IMR-90 (cell line): ENCODE measurements around the gene CCSER1. TPM values are rescaled to one million over a fixed set of nuclear protein-coding genes. Genes with fewer than 3 reads are reported as not detected.

Source experiments
- ATAC-seq: fragments of 200-7000 bp; cut with Tn5 transposase; 2 replicates; pipeline ENCODE4 v1.9.1; 2020; ENCODE audit warnings: low read depth, mild to moderate bottlenecking, moderate library complexity
- BruUV-seq: library from RNA; stranded (reverse); fragments of 400-500 nt; replicated peaks from 2 replicates; lab custom pipeline; 2021; lab: Mats Ljungman, UMichigan
- CTCF ChIA-PET: fragments of 300-600 bp; formaldehyde crosslinking; extraction: SDS; loops from one replicate; lab custom pipeline; 2021; ENCODE audit warnings: antibody characterized with exemption; lab: Yijun Ruan, JAX
- POLR2A ChIA-PET: fragments of 300-600 bp; sonication (Branson Sonifier 250); formaldehyde crosslinking; loops from one replicate; lab custom pipeline; 2022; ENCODE audit warnings: antibody characterized with exemption; ENCODE audit not compliant: unreplicated experiment; lab: Charles Lee
- DNase-seq: peaks from one replicate; pipeline ENCODE4 v3.0.0; 2013
- H2AFZ ChIP-seq: replicated peaks from 2 replicates; pipeline ENCODE3; 2013; ENCODE audit warnings: low read length, mild to moderate bottlenecking; ENCODE audit not compliant: poor library complexity
- H2AK5ac ChIP-seq: 2 replicates; pipeline ENCODE4 v1.6.1; 2013; ENCODE audit warnings: low read depth, low read length, inconsistent platforms
- H2AK9ac ChIP-seq: replicated peaks from 2 replicates; pipeline ENCODE3; 2013; ENCODE audit warnings: mild to moderate bottlenecking, low read depth, low read length, moderate library complexity; ENCODE audit not compliant: poor library complexity
- H2BK120ac ChIP-seq: 2 replicates; pipeline ENCODE4 v1.6.1; 2013; ENCODE audit warnings: low read depth, low read length, inconsistent platforms
- H2BK15ac ChIP-seq: 3 replicates; pipeline ENCODE4 v1.6.1; 2013; ENCODE audit warnings: low read depth, low read length, inconsistent platforms
- H2BK20ac ChIP-seq: 2 replicates; pipeline ENCODE4 v1.6.1; 2013; ENCODE audit warnings: low read depth, mild to moderate bottlenecking, inconsistent platforms, low read length, moderate library complexity
- H2BK5ac ChIP-seq: 2 replicates; pipeline ENCODE4 v1.6.1; 2013; ENCODE audit warnings: mild to moderate bottlenecking, low read depth, low read length, inconsistent platforms; ENCODE audit not compliant: poor library complexity, severe bottlenecking
- H3K14ac ChIP-seq: replicated peaks from 2 replicates; pipeline ENCODE4 v1.6.1; 2013; ENCODE audit warnings: low read depth, low read length, inconsistent platforms
- H3K18ac ChIP-seq: 2 replicates; pipeline ENCODE4 v1.6.1; 2013; ENCODE audit warnings: low read depth, low read length, control low read depth
- H3K23ac ChIP-seq: 2 replicates; pipeline ENCODE4 v1.6.1; 2013; ENCODE audit warnings: low read depth, low read length, inconsistent platforms
- H3K27ac ChIP-seq: 2 replicates; pipeline ENCODE4 v1.5.1; 2013; ENCODE audit warnings: mild to moderate bottlenecking, control low read depth, low read length; ENCODE audit not compliant: insufficient read depth
- H3K27me3 ChIP-seq: 2 replicates; pipeline ENCODE4 v1.6.1; 2013; ENCODE audit warnings: low read length; ENCODE audit not compliant: control insufficient read depth, insufficient read depth
- H3K36me3 ChIP-seq: 2 replicates; pipeline ENCODE4 v1.6.1; 2013; ENCODE audit warnings: low read length, mixed read lengths; ENCODE audit not compliant: control insufficient read depth, insufficient read depth
- H3K4ac ChIP-seq: 2 replicates; pipeline ENCODE4 v1.6.1; 2013; ENCODE audit warnings: low read depth, low read length, inconsistent platforms
- H3K4me1 ChIP-seq: 2 replicates; pipeline ENCODE4 v1.6.1; 2013; ENCODE audit warnings: low read length, mixed read lengths; ENCODE audit not compliant: control insufficient read depth, insufficient read depth
- H3K4me2 ChIP-seq: 2 replicates; pipeline ENCODE4 v1.6.1; 2013; ENCODE audit warnings: low read depth, mild to moderate bottlenecking, control low read depth, low read length, moderate library complexity
- H3K4me3 ChIP-seq: 2 replicates; pipeline ENCODE4 v1.5.1; 2013; ENCODE audit warnings: low read depth, mild to moderate bottlenecking, control low read depth, low read length, moderate library complexity; ENCODE audit not compliant: insufficient read depth
- H3K56ac ChIP-seq: 2 replicates; pipeline ENCODE4 v1.6.1; 2013; ENCODE audit warnings: low read length, inconsistent platforms; ENCODE audit not compliant: insufficient read depth; ENCODE audit errors: extremely low read depth
- H3K79me1 ChIP-seq, 2 experiments: 2 replicates each; pipeline ENCODE4 v1.6.1; 2013; ENCODE audit warnings: low read length in 2 of 2, inconsistent platforms in 1 of 2, low read depth in 1 of 2
- H3K9ac ChIP-seq: 2 replicates; pipeline ENCODE4 v1.6.1; 2013; ENCODE audit warnings: low read depth, low read length, control low read depth
- H3K9me1 ChIP-seq: 2 replicates; pipeline ENCODE4 v1.6.1; 2013; ENCODE audit warnings: low read length, inconsistent platforms; ENCODE audit not compliant: insufficient read depth
- H3K9me3 ChIP-seq: 2 replicates; pipeline ENCODE4 v1.6.1; 2013; ENCODE audit warnings: low read length; ENCODE audit not compliant: control insufficient read depth, insufficient read depth
- H4K20me1 ChIP-seq: 2 replicates; pipeline ENCODE4 v1.6.1; 2013; ENCODE audit warnings: low read length, inconsistent platforms; ENCODE audit not compliant: insufficient read depth
- H4K5ac ChIP-seq: 2 replicates; pipeline ENCODE4 v1.6.1; 2013; ENCODE audit warnings: mild to moderate bottlenecking, low read depth, low read length, control low read depth
- H4K8ac ChIP-seq, 2 experiments: 2 replicates each; pipeline ENCODE4 v1.6.1; 2013; ENCODE audit warnings: low read depth in 2 of 2, low read length in 2 of 2, control low read depth in 1 of 2, inconsistent platforms in 1 of 2
- H4K91ac ChIP-seq: 2 replicates; pipeline ENCODE4 v1.6.1; 2013; ENCODE audit warnings: low read depth, low read length, inconsistent platforms; ENCODE audit not compliant: insufficient read depth
- BHLHE40 ChIP-seq: fragments of 150-350 bp; IDR thresholded peaks from 2 replicates; pipeline ENCODE4 v1.6.1; 2016; ENCODE audit warnings: mild to moderate bottlenecking, low read depth, low read length
- CEBPB ChIP-seq: IDR thresholded peaks from 2 replicates; pipeline ENCODE4 v1.6.1; 2012; ENCODE audit warnings: low read depth, low read length, improper control_type of control experiment
- CHD1 ChIP-seq: IDR thresholded peaks from 2 replicates; pipeline ENCODE4 v1.6.1; 2012; ENCODE audit warnings: low read depth, low read length, improper control_type of control experiment
- FOS ChIP-seq: fragments of 150-350 bp; IDR thresholded peaks from 2 replicates; pipeline ENCODE4 v1.6.1; 2016; ENCODE audit warnings: low read depth, low read length
- MAFK ChIP-seq: IDR thresholded peaks from 2 replicates; pipeline ENCODE4 v1.6.1; 2012; ENCODE audit warnings: low read depth, low read length, improper control_type of control experiment
- MAZ ChIP-seq: IDR thresholded peaks from 2 replicates; pipeline ENCODE4 v1.6.1; 2012; ENCODE audit warnings: low read depth, mild to moderate bottlenecking, low read length, improper control_type of control experiment, moderate library complexity, borderline replicate concordance
- MXI1 ChIP-seq: IDR thresholded peaks from 2 replicates; pipeline ENCODE4 v1.6.1; 2012; ENCODE audit warnings: low read depth, mild to moderate bottlenecking, low read length, moderate library complexity, borderline replicate concordance
- NFE2L2 ChIP-seq: fragments of 150-350 bp; IDR thresholded peaks from 2 replicates; pipeline ENCODE4 v1.6.1; 2016; ENCODE audit warnings: low read depth, mild to moderate bottlenecking, low read length
- POLR2A ChIP-seq: IDR thresholded peaks from 2 replicates; pipeline ENCODE4 v1.6.1; 2012; ENCODE audit warnings: mild to moderate bottlenecking, low read depth, low read length
- RAD21 ChIP-seq: IDR thresholded peaks from 2 replicates; pipeline ENCODE4 v1.6.1; 2012; ENCODE audit warnings: low read length, improper control_type of control experiment
- RCOR1 ChIP-seq: IDR thresholded peaks from 2 replicates; pipeline ENCODE4 v1.6.1; 2012; ENCODE audit warnings: mild to moderate bottlenecking, low read length, improper control_type of control experiment; ENCODE audit not compliant: insufficient replicate concordance
- RFX5 ChIP-seq: IDR thresholded peaks from 2 replicates; pipeline ENCODE4 v1.8.0; 2012; ENCODE audit warnings: low read depth, mild to moderate bottlenecking, low read length, moderate library complexity
- SMC3 ChIP-seq: fragments of 150-350 bp; IDR thresholded peaks from 2 replicates; pipeline ENCODE4 v1.6.1; 2016; ENCODE audit warnings: low read depth, mild to moderate bottlenecking, antibody characterized with exemption, low read length, moderate library complexity
- USF2 ChIP-seq: fragments of 150-350 bp; IDR thresholded peaks from 2 replicates; pipeline ENCODE4 v1.6.1; 2017; ENCODE audit warnings: mild to moderate bottlenecking, antibody characterized with exemption, low read length, low read depth
- WGBS, 2 experiments: methylation state at CpG; one replicate each; pipeline versions ENCODE4 v1.1.5 to v1.1.7; 2013; ENCODE audit warnings: missing lambda C conversion rate in 2 of 2; ENCODE audit not compliant: insufficient read length in 1 of 2; ENCODE audit errors: extremely low coverage in 2 of 2; 5-methylcytosine and 5-hydroxymethylcytosine counted together
- dilution Hi-C: fragments of 300-500 bp; cut with HindIII; formaldehyde crosslinking; loops from one replicate; pipeline ENCODE4 v1.14.3; 2018; ENCODE audit warnings: low sequenced_read_pairs; ENCODE audit not compliant: unreplicated experiment
- in situ Hi-C: fragments of 300-500 bp; cut with MboI; formaldehyde crosslinking; loops from 3 replicates; pipeline ENCODE4 v1.14.3; 2019; ENCODE audit warnings: low sequenced_read_pairs, inconsistent platforms, mixed read lengths
- intact Hi-C: fragments of 100-400 bp; cut with micrococcal nuclease; formaldehyde crosslinking; loops from 2 replicates; pipeline ENCODE4 v1.10.0; 2022
- polyA plus RNA-seq, 3 experiments: library from polyadenylated mRNA; depleted of rRNA; stranded (reverse); fragments of >200 nt; gene quantifications; 2 replicates each; pipeline ENCODE4 v1.2.3, GENCODE V29; 2012; ENCODE audit warnings: low replicate concordance in 1 of 3
- total RNA-seq: library from RNA; depleted of rRNA; stranded (reverse); fragments of >200 nt; gene quantifications from 2 replicates; pipeline ENCODE4 v1.2.3, GENCODE V29; 2012
- TF ChIP-seq, protein P1 (sequence below): fragments of 150-350 bp; IDR thresholded peaks from 2 replicates; pipeline ENCODE4 v1.6.1; 2016; ENCODE audit warnings: low read depth, mild to moderate bottlenecking, low read length, moderate library complexity, borderline replicate concordance
- TF ChIP-seq, protein P2 (sequence below): conservative IDR thresholded peaks from 2 replicates; pipeline ENCODE4 v1.5.1; 2012; ENCODE audit warnings: mild to moderate bottlenecking, low read depth, low read length, improper control_type of control experiment

The CCSER1 gene
- total and polyA plus RNA-seq, 2 of the 4 experiments (the other 2 are of a cell fraction) = not detected

GRCh38 chr4:90614371-90614770 is 487.2 kb downstream of the CCSER1 start:
- Histone ChIP-seq H3K56ac (no peak overlapping the region), H3K4ac (no peak overlapping the region), H3K23ac (no peak overlapping the region), H2BK120ac (no peak overlapping the region), H3K9me3 (no peaks in the 10 kb centered on the region), H3K27ac (no peak overlapping the region), H3K27me3 (no peaks in the 10 kb centered on the region), H3K4me2 (no peak overlapping the region), H4K20me1 (no peaks in the 10 kb centered on the region), H3K4me3 (no peak overlapping the region), H2BK20ac (no peak overlapping the region), H2AK9ac (no peak overlapping the region), H2AK5ac (no peak overlapping the region), H4K8ac (no peak overlapping the region), H2BK5ac (no peak overlapping the region), H3K9me1 (no peaks in the 10 kb centered on the region), H3K36me3 (no peaks in the 10 kb centered on the region), H4K91ac (no peak overlapping the region), H3K18ac (no peak overlapping the region), H3K9ac (no peak overlapping the region), H4K5ac (no peak overlapping the region), H3K14ac (no peak overlapping the region), H3K4me1 (no peaks in the 10 kb centered on the region), H2AFZ (no peak overlapping the region), H2BK15ac (no peak overlapping the region), H3K79me1 (no peaks in the 10 kb centered on the region)
- ChIA-PET CTCF (no interaction called here), POLR2A (no interaction called here)
- in situ Hi-C loops = no loop called here
- TF ChIP-seq FOS = no peak
- no peak for TF ChIP-seq MAFK
- TF ChIP-seq NFE2L2 = no peak
- no peak for TF ChIP-seq MXI1
- no peak for TF ChIP-seq SMC3
- TF ChIP-seq RFX5 = no peak
- no peak for TF ChIP-seq MAZ
- no peak for TF ChIP-seq CHD1
- TF ChIP-seq, protein P1, sequence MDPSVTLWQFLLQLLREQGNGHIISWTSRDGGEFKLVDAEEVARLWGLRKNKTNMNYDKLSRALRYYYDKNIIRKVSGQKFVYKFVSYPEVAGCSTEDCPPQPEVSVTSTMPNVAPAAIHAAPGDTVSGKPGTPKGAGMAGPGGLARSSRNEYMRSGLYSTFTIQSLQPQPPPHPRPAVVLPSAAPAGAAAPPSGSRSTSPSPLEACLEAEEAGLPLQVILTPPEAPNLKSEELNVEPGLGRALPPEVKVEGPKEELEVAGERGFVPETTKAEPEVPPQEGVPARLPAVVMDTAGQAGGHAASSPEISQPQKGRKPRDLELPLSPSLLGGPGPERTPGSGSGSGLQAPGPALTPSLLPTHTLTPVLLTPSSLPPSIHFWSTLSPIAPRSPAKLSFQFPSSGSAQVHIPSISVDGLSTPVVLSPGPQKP = no peak
- TF ChIP-seq RCOR1 = no peak
- no peak for TF ChIP-seq USF2
- no peak for TF ChIP-seq POLR2A
- no peak for TF ChIP-seq CEBPB
- no peak for TF ChIP-seq BHLHE40
- TF ChIP-seq RAD21 = no peak
- TF ChIP-seq, protein P2, sequence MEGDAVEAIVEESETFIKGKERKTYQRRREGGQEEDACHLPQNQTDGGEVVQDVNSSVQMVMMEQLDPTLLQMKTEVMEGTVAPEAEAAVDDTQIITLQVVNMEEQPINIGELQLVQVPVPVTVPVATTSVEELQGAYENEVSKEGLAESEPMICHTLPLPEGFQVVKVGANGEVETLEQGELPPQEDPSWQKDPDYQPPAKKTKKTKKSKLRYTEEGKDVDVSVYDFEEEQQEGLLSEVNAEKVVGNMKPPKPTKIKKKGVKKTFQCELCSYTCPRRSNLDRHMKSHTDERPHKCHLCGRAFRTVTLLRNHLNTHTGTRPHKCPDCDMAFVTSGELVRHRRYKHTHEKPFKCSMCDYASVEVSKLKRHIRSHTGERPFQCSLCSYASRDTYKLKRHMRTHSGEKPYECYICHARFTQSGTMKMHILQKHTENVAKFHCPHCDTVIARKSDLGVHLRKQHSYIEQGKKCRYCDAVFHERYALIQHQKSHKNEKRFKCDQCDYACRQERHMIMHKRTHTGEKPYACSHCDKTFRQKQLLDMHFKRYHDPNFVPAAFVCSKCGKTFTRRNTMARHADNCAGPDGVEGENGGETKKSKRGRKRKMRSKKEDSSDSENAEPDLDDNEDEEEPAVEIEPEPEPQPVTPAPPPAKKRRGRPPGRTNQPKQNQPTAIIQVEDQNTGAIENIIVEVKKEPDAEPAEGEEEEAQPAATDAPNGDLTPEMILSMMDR = no peak
- ATAC-seq (no peak), DNase-seq (no peak)
- BruUV-seq = no TSS peak
- no CpG with 5 or more reads among the region's 2 CpGs for WGBS, 2 experiments
- dilution Hi-C loops = no loop called here
- intact Hi-C loops = no loop called here
